D721Med (cell line): ENCODE measurements around the gene DERL3.

ENCODE experiments used
- DNase-seq: peaks from one replicate; pipeline ENCODE4 v3.0.0; 2011; ENCODE audit warnings: low spot score; ENCODE audit not compliant: insufficient read length
- FAIRE-seq: peaks from 2 replicates; lab custom pipeline; 2011; peaks lifted over from hg19 to GRCh38; lab: Jason Lieb, UNC
- CTCF ChIP-seq: IDR thresholded peaks from 2 replicates; pipeline ENCODE4 v1.5.1; 2012; ENCODE audit warnings: mild to moderate bottlenecking, control low read depth; ENCODE audit not compliant: insufficient read depth; ENCODE audit errors: missing control alignments

The DERL3 gene

GRCh38 chr22:23837911-23838680 is 710 bp downstream of the DERL3 start:
- DNase-seq, result no peak
- no peak for FAIRE-seq
- TF ChIP-seq CTCF, result no peak

DNA sequence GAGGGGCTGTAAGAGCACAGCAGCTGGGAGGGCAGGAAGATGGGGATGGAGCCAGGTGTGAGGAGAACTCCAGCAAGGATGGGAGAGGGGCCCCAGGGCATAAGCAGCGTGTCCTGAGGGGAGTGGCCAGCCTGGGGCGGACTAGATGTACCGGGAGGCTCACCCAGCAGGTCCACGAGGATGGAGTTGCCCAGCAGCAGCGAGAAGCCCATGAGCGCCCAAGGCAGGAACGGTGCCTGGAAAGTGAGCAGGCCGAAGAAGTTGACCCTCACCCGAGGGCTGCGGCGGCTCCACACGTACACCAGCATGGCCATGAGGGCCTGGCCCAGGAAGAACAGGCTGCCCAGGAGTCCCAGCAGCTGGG is 1.3 kb downstream of the DERL3 start:
- TF ChIP-seq CTCF, result no peak
- DNase-seq (no peak), FAIRE-seq (no peak)

DNA sequence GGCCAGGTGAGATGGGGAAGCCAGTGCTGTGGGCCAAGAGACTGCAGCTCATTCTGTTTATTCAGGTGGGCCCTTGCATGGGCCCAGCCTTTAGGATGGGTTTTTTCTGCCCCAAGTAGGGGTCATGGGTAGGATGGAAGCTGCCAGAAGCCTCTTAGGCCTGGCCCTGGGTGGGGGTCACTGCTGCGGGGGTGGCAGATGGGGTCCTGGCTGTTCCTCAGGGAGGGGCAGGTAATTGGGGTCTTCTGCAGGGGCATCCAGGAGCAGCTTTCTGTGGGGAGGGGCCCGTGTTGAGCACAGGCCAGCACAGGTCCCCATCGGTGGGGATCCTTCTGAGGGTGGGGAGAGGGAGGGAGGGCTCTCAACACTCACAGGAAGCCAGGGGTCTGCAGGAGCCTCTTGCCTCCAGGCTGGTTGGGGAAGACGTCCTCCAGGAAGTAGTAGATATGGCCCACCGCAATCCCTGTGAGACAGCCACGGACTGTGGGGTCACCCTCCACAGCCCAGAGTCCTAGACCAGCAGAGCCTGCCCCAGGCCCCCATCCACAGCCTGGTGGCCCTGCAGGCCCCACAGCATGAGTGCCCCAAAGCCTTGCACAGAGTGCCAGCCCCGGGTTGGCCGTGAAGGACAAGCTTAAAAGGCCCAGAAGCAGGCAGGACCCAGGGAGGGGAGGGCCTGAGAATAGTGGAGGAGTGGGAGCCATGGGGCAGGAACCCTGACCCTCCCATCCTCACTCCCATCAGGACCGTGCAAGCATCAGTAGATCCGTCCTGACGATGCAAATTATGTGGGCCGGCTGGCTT is 1.9 kb downstream of the DERL3 start:
- FAIRE-seq (no peak), DNase-seq (no peak)
- no peak for TF ChIP-seq CTCF

DNA sequence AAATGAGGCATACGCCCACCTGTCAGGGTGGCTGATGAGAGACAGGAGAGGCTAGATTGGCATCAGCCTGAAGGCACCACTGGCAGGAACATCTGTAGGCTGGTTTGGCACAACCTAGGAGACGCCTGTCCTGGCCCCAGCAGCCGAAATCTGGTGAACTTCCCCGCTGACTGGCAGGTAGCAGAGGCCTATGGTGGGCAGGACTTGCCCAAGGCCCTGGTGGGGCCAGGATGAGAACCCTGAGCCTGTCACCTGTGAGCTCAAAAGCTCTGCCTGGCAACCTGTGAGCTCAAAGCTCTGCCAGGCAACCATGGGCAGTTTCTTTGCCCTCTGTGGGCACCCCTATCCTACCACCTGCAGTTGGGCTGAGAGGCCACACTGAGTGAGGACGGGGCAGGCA is 2.5 kb downstream of the DERL3 start:
- no peak for TF ChIP-seq CTCF

GRCh38 chr22:23835484-23836144 is 3.2 kb downstream of the DERL3 start:
- FAIRE-seq (no peak), DNase-seq (no peak)
- TF ChIP-seq CTCF, result no peak

More for the DNA sequence above, 2.5 kb downstream of the DERL3 start:
- DNase-seq, result no peak
- FAIRE-seq, result no peak

DNA sequence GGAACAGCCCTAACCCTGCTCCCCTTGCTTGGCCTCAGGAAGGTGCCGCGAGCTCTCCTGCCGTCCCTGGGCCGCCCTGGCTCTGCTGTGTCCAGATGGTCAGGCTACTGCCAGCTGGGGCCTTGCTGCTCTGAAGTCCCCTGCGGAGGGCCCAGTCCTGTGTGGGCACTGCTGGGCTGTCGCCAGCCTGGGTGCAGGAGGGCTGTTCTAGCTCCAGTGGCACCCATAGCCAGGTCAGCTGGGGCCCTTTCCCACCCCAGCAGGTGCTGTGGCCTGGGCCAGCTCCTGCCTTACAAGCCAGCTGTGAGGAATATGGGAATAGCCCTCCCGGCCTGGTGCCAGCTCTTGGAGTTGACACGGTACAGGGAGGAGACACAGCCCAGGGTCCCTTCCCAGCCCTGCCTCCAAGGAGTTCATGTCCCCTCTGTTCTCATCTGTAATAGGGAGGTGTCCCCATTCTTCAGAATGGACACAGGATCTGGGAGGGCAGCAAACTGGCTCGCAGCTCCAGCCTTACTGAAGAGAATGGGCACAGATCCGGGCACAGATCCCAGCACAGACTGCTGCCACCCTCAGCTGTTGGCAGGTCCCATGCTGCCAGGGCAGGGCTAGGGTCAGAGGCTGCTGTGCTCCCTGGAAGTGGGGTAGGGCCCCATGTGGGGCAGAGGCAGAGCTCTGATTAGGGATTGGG is 3.9 kb downstream of the DERL3 start:
- FAIRE-seq, result no peak
- TF ChIP-seq CTCF, result no peak
- DNase-seq, result no peak
